Thoracic aorta endothelial cell (primary cell): Measurements from ENCODE around the gene SLC12A7. TPM values are rescaled to one million over a fixed set of nuclear protein-coding genes. Genes with fewer than 3 reads are reported as not detected.

ENCODE experiments used
- small RNA-seq: library from RNA; depleted of rRNA; stranded (forward); fragments of <200 nt; gene quantifications from one replicate; pipeline ENCODE3, GENCODE V24; 2012
- total RNA-seq: library from RNA; depleted of rRNA; stranded (reverse); fragments of >200 nt; gene quantifications from 2 replicates; pipeline ENCODE4 v1.2.3, GENCODE V29; 2012

The SLC12A7 gene
- 21.9 and 23.8 TPM in 2 replicates for total RNA-seq

GRCh38 chr5:1111727-1112289 lies at the start of gene SLC12A7:
Gene SLC12A7, minus strand, starts transcription at chr5:1112063. Its CDS starts 72 bp downstream, at chr5:1111991.

GRCh38 chr5:1008451-1009358 lies 103.2 kb downstream of the SLC12A7 start, which contains the start of gene NKD2:
Gene NKD2, plus strand, starts transcription at chr5:1008802. Its CDS starts 256 bp downstream, at chr5:1009058.

Small RNA genes within 50 kb of the gene (small RNA-seq; reads per million reads assigned to genes)
- not detected for gene MIR4635

Other genes with a start within 250 kb of the SLC12A7 start
- 43.9 and 48.5 TPM in 2 replicates for gene BRD9, start 219.3 kb downstream of the SLC12A7 start, total RNA-seq
- gene TRIP13, start 219.2 kb downstream of the SLC12A7 start, total RNA-seq, result 63.7 and 77.8 TPM in 2 replicates
- gene NKD2, start 103.3 kb downstream of the SLC12A7 start, total RNA-seq, result not detected in 2 replicates
- not detected in 2 replicates for gene SLC6A19, start 89.5 kb upstream of the SLC12A7 start, total RNA-seq
- gene SLC6A18, start 113.3 kb upstream of the SLC12A7 start, total RNA-seq, result not detected in 2 replicates
- gene TERT, start 183.0 kb upstream of the SLC12A7 start, total RNA-seq, result under 0.01 TPM in 1 of 2 replicates, not detected in the other
- gene CLPTM1L, start 233.0 kb upstream of the SLC12A7 start, total RNA-seq, result 206 and 221 TPM in 2 replicates